ENCODE measurements around the gene WNT6. TPM values are rescaled to one million over a fixed set of nuclear protein-coding genes. Genes with fewer than 3 reads are reported as not detected.

WNT6 gene
- total RNA-seq, 1 donor from 2014 or later = not detected

GRCh38 chr2:218882866-218883366 lies 23.3 kb downstream of the WNT6 start:
- no peak for DNase-seq (ENCODE audit: low spot score)
- H3K36me3 Mint-ChIP-seq (ENCODE audit: low read depth, unreplicated experiment) = peaks cover 4% of the 10 kb centered on the region
- H3K27ac Mint-ChIP-seq (ENCODE audit: unreplicated experiment) = no peak overlapping the region
- no peak for TF ChIP-seq CTCF (IDR thresholded peaks at IDR 0.05; ENCODE audit: unreplicated experiment)
- peaks cover 10% of the 10 kb centered on the region for H3K4me1 Mint-ChIP-seq (ENCODE audit: unreplicated experiment)
- no peaks in the 10 kb centered on the region for H3K9me3 Mint-ChIP-seq (ENCODE audit: unreplicated experiment)
- peaks cover 55% of the 10 kb centered on the region for H3K27me3 Mint-ChIP-seq (ENCODE audit: unreplicated experiment)
- no peak overlapping the region for H3K4me3 Mint-ChIP-seq (ENCODE audit: unreplicated experiment)

DNA sequence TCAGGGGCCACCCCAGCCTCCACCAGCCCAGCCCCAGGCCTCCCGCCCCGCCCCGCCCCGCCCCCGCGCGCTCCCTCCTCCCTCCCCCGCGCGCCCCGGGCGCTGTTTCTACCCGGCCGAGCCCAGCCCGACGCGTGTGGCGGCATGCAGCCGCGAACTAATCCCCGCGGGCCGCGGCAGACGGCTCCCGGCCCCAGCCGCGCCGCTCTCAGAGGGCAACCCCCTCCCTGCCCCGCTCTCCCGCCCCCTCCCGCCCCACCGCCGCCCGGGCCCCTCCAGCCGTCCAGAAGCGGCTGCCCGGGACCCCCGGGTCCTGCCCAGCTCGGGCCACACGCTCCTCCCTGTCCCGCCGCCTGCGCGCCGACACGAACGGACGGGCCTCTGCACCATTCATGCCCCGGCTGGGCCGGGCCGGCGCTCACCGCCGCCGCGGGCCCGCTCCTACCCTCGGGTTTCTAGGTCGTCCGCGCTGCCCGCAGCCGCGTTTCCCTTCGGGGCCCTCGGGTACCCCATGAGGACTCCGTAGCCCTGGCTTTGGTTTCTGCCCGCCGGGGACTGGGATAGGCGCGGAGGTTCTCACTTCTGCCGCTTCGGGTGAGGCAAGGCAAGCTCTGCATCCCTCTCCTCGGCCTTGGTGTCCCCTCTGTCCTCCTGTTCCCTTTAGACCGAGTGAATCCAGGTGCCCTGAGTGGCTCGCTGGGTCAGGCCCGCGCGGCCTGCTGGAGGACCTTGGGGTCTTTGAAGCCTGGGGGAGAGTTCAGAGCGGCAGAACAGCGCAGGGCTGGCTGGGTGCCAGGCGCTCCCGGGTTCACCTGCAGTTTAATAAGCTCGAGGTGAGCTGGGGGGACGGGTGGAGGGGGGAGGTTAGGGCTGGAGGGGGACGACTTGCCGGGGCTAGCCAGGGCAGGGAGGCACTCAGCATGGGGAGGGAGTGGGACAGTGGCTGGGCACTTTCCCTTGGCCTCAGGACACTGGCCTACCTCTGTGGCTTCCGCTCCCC lies 24.2 kb downstream of the WNT6 start:
- no peak for DNase-seq (ENCODE audit: low spot score)
- H3K4me1 Mint-ChIP-seq (ENCODE audit: unreplicated experiment) = peaks cover 10% of the 10 kb centered on the region
- peaks cover 4% of the 10 kb centered on the region for H3K36me3 Mint-ChIP-seq (ENCODE audit: low read depth, unreplicated experiment)
- peaks cover 52% of the 10 kb centered on the region for H3K27me3 Mint-ChIP-seq (ENCODE audit: unreplicated experiment)
- no peak overlapping the region for H3K27ac Mint-ChIP-seq (ENCODE audit: unreplicated experiment)
- H3K9me3 Mint-ChIP-seq (ENCODE audit: unreplicated experiment) = no peaks in the 10 kb centered on the region
- no peak for TF ChIP-seq CTCF (IDR thresholded peaks at IDR 0.05; ENCODE audit: unreplicated experiment)
- peak overlapping the region; percentile 53 for H3K4me3 Mint-ChIP-seq (ENCODE audit: unreplicated experiment)

DNA sequence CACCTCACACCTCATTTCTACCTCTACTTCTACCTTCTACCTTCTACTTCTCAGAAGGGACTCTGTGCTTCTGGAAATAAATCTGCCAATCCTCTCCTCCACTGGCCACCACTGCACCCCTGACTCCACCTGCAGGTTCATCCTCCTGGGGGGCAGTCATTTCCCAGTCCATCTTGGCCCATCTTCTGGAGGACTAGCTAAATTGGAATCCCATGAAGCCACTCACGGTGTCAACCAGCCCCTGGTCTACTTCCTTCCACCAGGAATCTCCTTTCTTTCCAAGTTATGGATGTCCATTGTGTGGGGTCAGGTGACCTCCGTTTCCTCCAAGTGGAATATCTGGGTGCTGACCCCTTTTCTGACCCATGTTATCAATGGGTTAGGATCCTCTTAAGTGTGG lies 24.9 kb downstream of the WNT6 start:
- Mint-ChIP-seq H3K27me3 (ENCODE audit: unreplicated experiment) (peaks cover 54% of the 10 kb centered on the region), H3K9me3 (ENCODE audit: unreplicated experiment) (no peaks in the 10 kb centered on the region), H3K27ac (ENCODE audit: unreplicated experiment) (no peak overlapping the region), H3K4me3 (ENCODE audit: unreplicated experiment) (peak overlapping the region; percentile 53), H3K36me3 (ENCODE audit: low read depth, unreplicated experiment) (peaks cover 4% of the 10 kb centered on the region), H3K4me1 (ENCODE audit: unreplicated experiment) (peaks cover 8% of the 10 kb centered on the region)
- DNase-seq (ENCODE audit: low spot score) = no peak
- no peak for TF ChIP-seq CTCF (IDR thresholded peaks at IDR 0.05; ENCODE audit: unreplicated experiment)

GRCh38 chr2:218885981-218886947 lies 26.7 kb downstream of the WNT6 start:
- Mint-ChIP-seq H3K4me3 (ENCODE audit: unreplicated experiment) (no peak overlapping the region), H3K9me3 (ENCODE audit: unreplicated experiment) (no peaks in the 10 kb centered on the region), H3K27ac (ENCODE audit: unreplicated experiment) (no peak overlapping the region), H3K4me1 (ENCODE audit: unreplicated experiment) (peaks cover 6% of the 10 kb centered on the region), H3K36me3 (ENCODE audit: low read depth, unreplicated experiment) (peaks cover 4% of the 10 kb centered on the region), H3K27me3 (ENCODE audit: unreplicated experiment) (peaks cover 58% of the 10 kb centered on the region)
- no peak for TF ChIP-seq CTCF (IDR thresholded peaks at IDR 0.05; ENCODE audit: unreplicated experiment)
- no peak for DNase-seq (ENCODE audit: low spot score)
